ENCODE results near the gene TSGA10IP. TPM values are rescaled to one million over a fixed set of nuclear protein-coding genes. Genes with fewer than 3 reads are reported as not detected.

TSGA10IP gene
- total and polyA plus RNA-seq, 2 experiments from 2014 or later: not detected

DNA sequence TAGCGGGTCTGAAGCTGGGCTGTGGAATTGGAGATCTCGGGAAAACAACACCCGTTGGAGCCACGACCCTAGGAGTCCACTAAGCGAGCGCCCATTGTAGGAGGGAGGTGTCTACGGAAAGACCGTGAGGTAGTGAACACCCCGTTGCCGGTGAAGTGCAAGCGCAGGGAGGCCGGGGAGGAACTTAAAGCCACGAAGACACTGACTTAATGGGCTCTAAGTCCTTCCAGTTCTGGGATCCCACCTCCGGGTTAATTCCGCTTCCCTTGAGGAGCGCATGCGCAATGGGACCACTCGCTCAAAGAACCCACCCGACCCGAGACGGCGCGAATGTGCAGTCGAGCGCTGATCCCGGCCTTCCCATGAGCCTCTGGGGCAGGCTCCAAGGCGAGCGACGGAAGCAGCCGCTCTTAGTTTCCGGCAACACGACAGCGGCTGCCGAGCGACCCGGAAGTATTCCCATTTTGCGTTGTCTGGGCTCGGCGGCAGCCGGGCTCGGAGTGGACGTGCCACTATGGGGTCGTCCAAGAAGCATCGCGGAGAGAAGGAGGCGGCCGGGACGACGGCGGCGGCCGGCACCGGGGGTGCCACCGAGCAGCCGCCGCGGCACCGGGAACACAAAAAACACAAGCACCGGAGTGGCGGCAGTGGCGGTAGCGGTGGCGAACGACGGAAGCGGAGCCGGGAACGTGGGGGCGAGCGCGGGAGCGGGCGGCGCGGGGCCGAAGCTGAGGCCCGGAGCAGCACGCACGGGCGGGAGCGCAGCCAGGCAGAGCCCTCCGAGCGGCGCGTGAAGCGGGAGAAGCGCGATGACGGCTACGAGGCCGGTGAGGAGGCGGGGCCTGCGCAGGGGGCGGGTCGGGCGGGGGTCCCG, 16.2 kb downstream of the TSGA10IP start, which contains the start of gene SART1:
Gene SART1 (plus strand): TSS at position 468 of the 874 bp plus-strand sequence. CDS start 47 bp downstream, at position 515.
- Histone ChIP-seq H3K27ac (peak within 1 kb of the TSS; percentile 88), H3K27me3 (replicated peaks; ENCODE audit: insufficient read depth) (no peaks in the 10 kb centered on the region), H3K4me2 (ENCODE audit: unreplicated experiment) (peak within 1 kb of the TSS; percentile 100), H2AFZ (peak within 1 kb of the TSS; percentile 94), H3K9ac (peak within 1 kb of the TSS; percentile 97), H3K79me2 (ENCODE audit: insufficient read depth) (peaks cover 47% of the 10 kb centered on the region), H3F3A (ENCODE audit: insufficient read depth) (no peaks in the 10 kb centered on the region), H3K9me2 (ENCODE audit: insufficient read depth) (no peaks in the 10 kb centered on the region), H3K36me3 (ENCODE audit: low read depth) (0 out of 2 replicates have a peak, but pooled peaks cover 11% of the 10 kb centered on the region), H3K9me3 (ENCODE audit: low read depth) (no peaks in the 10 kb centered on the region), H4K20me1 (ENCODE audit: insufficient read depth) (no peaks in the 10 kb centered on the region), H3K4me1 (ENCODE audit: insufficient read depth) (peaks cover 17% of the 10 kb centered on the region), H3K4me3 (peak within 1 kb of the TSS; percentile 88)
- no peak for TF ChIP-seq EZH2phosphoT487 (IDR thresholded peaks at IDR 0.05; ENCODE audit: insufficient read depth, low read depth)
- no peak for TF ChIP-seq EZH2 (IDR thresholded peaks at IDR 0.05; ENCODE audit: insufficient read depth, poor library complexity, severe bottlenecking)
- DNase-seq: peak; percentile 99
- in situ Hi-C loops (cut with MboI): no loop called here
- WGBS, 2 experiments (ENCODE audit: low coverage in 1 of 2, low lambda C conversion rate in 2 of 2, missing lambda C conversion rate in 2 of 2): 0 to 1% methylated on average over 52 to 93 of the region's 97 CpGs

- Histone ChIP-seq H3K27me3 (replicated peaks; ENCODE audit: insufficient read depth) (no peaks in the 10 kb centered on the region), H3K9me2 (ENCODE audit: insufficient read depth) (no peaks in the 10 kb centered on the region), H3K36me3 (ENCODE audit: low read depth) (peaks cover 11% of the 10 kb centered on the region; the same call in 1 of the 2 replicates), H3K9me3 (ENCODE audit: low read depth) (no peaks in the 10 kb centered on the region), H3K4me2 (ENCODE audit: unreplicated experiment) (peak overlapping the region; percentile 100), H3F3A (ENCODE audit: insufficient read depth) (no peaks in the 10 kb centered on the region), H3K79me2 (ENCODE audit: insufficient read depth) (peaks cover 47% of the 10 kb centered on the region), H4K20me1 (ENCODE audit: insufficient read depth) (no peaks in the 10 kb centered on the region), H3K4me1 (ENCODE audit: insufficient read depth) (peaks cover 17% of the 10 kb centered on the region), H2AFZ (no peak overlapping the region), H3K27ac (peak overlapping the region; percentile 18; the same call in 1 of the 2 replicates), H3K9ac (peak overlapping the region; percentile 97), H3K4me3 (peak overlapping the region; percentile 88)
- no peak for DNase-seq
- WGBS, 2 experiments (ENCODE audit: low coverage in 1 of 2, low lambda C conversion rate in 2 of 2, missing lambda C conversion rate in 2 of 2): 9 to 14% methylated on average over 8 to 13 of the region's 13 CpGs
- TF ChIP-seq EZH2 (IDR thresholded peaks at IDR 0.05; ENCODE audit: insufficient read depth, poor library complexity, severe bottlenecking): no peak
- TF ChIP-seq EZH2phosphoT487 (IDR thresholded peaks at IDR 0.05; ENCODE audit: insufficient read depth, low read depth): no peak
- in situ Hi-C loops (cut with MboI): no loop called here
Observed at GRCh38 chr11:65962141-65962564, 16.9 kb downstream of the TSGA10IP start.

- Histone ChIP-seq H3K4me2 (ENCODE audit: unreplicated experiment) (no peak overlapping the region), H4K20me1 (ENCODE audit: insufficient read depth) (no peaks in the 10 kb centered on the region), H3K9ac (no peak overlapping the region), H3K9me3 (ENCODE audit: low read depth) (no peaks in the 10 kb centered on the region), H3K4me1 (ENCODE audit: insufficient read depth) (peaks cover 17% of the 10 kb centered on the region), H3K27me3 (replicated peaks; ENCODE audit: insufficient read depth) (no peaks in the 10 kb centered on the region), H3K4me3 (no peak overlapping the region), H3K36me3 (ENCODE audit: low read depth) (peaks cover 11% of the 10 kb centered on the region; the same call in 1 of the 2 replicates), H3F3A (ENCODE audit: insufficient read depth) (no peaks in the 10 kb centered on the region), H2AFZ (no peak overlapping the region), H3K27ac (no peak overlapping the region), H3K9me2 (ENCODE audit: insufficient read depth) (no peaks in the 10 kb centered on the region), H3K79me2 (ENCODE audit: insufficient read depth) (peaks cover 67% of the 10 kb centered on the region)
- in situ Hi-C loops (cut with MboI): no loop called here
- TF ChIP-seq EZH2phosphoT487 (IDR thresholded peaks at IDR 0.05; ENCODE audit: insufficient read depth, low read depth) (no peak), EZH2 (IDR thresholded peaks at IDR 0.05; ENCODE audit: insufficient read depth, poor library complexity, severe bottlenecking) (no peak)
- no peak for DNase-seq
- 83 to 84% methylated on average over 10 of the region's 10 CpGs for WGBS, 2 experiments (ENCODE audit: low coverage in 1 of 2, low lambda C conversion rate in 2 of 2, missing lambda C conversion rate in 2 of 2)
Observed at GRCh38 chr11:65964906-65965305, 19.6 kb downstream of the TSGA10IP start.

DNA sequence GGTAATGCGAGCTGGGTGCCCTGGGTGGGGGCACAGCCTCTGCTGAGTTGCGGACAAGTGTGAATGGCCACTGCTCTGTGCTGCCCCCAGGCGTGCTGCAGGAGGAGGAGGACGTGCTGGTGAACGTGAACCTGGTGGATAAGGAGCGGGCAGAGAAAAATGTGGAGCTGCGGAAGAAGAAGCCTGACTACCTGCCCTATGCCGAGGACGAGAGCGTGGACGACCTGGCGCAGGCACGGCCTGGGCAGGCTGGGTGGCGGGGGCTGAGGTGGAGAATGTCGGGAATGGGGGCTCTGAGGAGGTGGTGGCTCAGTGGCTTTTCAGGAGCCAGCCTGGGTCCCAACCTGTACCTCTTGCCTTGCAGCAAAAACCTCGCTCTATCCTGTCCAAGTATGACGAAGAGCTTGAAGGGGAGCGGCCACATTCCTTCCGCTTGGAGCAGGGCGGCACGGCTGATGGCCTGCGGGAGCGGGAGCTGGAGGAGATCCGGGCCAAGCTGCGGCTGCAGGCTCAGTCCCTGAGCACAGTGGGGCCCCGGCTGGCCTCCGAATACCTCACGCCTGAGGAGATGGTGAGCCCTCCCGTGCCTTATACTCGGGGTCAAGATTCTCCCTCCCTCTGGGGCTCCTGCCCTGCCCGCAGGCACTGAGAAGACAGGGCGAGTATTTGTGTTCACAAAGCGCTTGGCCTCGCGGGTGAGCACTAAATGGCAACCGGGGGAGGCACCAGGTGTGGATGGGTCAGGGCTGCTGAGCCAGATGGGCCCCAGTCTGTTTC, 20.9 kb downstream of the TSGA10IP start:
- TF ChIP-seq EZH2 (IDR thresholded peaks at IDR 0.05; ENCODE audit: insufficient read depth, poor library complexity, severe bottlenecking) (no peak), EZH2phosphoT487 (IDR thresholded peaks at IDR 0.05; ENCODE audit: insufficient read depth, low read depth) (no peak)
- peaks cover 11% of the 10 kb centered on the region; the same call in 1 of the 2 replicates for H3K36me3 ChIP-seq (ENCODE audit: low read depth)
- whole genome bisulfite sequencing, 2 experiments (ENCODE audit: low coverage in 1 of 2, low lambda C conversion rate in 2 of 2, missing lambda C conversion rate in 2 of 2): 92 to 93% methylated on average over 35 of the region's 36 CpGs

More for the DNA sequence above, 20.9 kb downstream of the TSGA10IP start:
- Histone ChIP-seq H3K79me2 (ENCODE audit: insufficient read depth) (peaks cover 73% of the 10 kb centered on the region), H3F3A (ENCODE audit: insufficient read depth) (no peaks in the 10 kb centered on the region), H3K27me3 (replicated peaks; ENCODE audit: insufficient read depth) (no peaks in the 10 kb centered on the region), H3K4me2 (ENCODE audit: unreplicated experiment) (no peak overlapping the region), H3K9me2 (ENCODE audit: insufficient read depth) (no peaks in the 10 kb centered on the region), H3K4me3 (no peak overlapping the region), H2AFZ (no peak overlapping the region), H4K20me1 (ENCODE audit: insufficient read depth) (no peaks in the 10 kb centered on the region), H3K4me1 (ENCODE audit: insufficient read depth) (peaks cover 17% of the 10 kb centered on the region), H3K9ac (no peak overlapping the region), H3K9me3 (ENCODE audit: low read depth) (no peaks in the 10 kb centered on the region), H3K27ac (no peak overlapping the region)
- in situ Hi-C loops (cut with MboI): no loop called here
- no peak for DNase-seq

Data from GM23248 (cell line).